ENCODE data around the gene DMD.

DNA sequence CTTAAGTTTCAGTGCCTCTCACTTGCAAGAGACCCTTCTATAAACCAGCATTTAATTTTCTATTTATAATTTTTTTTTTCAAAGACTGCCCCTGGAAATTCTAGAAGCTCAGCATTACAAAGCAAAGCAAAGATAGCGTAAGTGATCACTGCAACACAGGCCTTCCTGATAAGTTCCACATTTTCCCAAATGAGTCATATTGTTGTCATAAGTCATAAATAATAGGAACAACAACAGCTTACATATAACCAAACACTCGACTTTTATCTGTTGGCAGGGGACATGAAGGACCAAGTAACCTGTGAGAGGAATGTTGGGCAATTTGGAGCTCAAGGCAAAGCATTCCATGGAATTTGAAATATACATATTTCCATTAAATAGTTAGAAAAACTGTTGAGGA lies 815.5 kb downstream of the DMD start:
- no peak for TF ChIP-seq EZH2 (IDR thresholded peaks at IDR 0.05; ENCODE audit: low read depth)
- TF ChIP-seq, protein P1, sequence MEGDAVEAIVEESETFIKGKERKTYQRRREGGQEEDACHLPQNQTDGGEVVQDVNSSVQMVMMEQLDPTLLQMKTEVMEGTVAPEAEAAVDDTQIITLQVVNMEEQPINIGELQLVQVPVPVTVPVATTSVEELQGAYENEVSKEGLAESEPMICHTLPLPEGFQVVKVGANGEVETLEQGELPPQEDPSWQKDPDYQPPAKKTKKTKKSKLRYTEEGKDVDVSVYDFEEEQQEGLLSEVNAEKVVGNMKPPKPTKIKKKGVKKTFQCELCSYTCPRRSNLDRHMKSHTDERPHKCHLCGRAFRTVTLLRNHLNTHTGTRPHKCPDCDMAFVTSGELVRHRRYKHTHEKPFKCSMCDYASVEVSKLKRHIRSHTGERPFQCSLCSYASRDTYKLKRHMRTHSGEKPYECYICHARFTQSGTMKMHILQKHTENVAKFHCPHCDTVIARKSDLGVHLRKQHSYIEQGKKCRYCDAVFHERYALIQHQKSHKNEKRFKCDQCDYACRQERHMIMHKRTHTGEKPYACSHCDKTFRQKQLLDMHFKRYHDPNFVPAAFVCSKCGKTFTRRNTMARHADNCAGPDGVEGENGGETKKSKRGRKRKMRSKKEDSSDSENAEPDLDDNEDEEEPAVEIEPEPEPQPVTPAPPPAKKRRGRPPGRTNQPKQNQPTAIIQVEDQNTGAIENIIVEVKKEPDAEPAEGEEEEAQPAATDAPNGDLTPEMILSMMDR (conservative IDR thresholded peaks at IDR 0.05) = no peak
